HEK293T (cell line): ENCODE results near the gene PLS3.
A peak's percentile ranks its signal among the peaks of the same experiment; 100 is the strongest.

Experiments used
- CTCF ChIA-PET: fragments of 350-600 bp; formaldehyde crosslinking; extraction: SDS; loops from one replicate; lab custom pipeline; 2021; ENCODE audit warnings: antibody characterized with exemption, inconsistent platforms; lab: Yijun Ruan, JAX
- POLR2A ChIA-PET: fragments of 350-600 bp; formaldehyde crosslinking; extraction: SDS; loops from one replicate; lab custom pipeline; 2020; ENCODE audit warnings: antibody characterized with exemption, inconsistent platforms; lab: Yijun Ruan, JAX
- DNase-seq: peaks from one replicate; pipeline ENCODE4 v3.0.0; 2012; ENCODE audit warnings: mixed read lengths; ENCODE audit errors: extremely low spot score
- ARNT ChIP-seq: fragments of 450-650 bp; IDR thresholded peaks from 2 replicates; pipeline ENCODE4 v1.6.1; 2017; ENCODE audit warnings: mild to moderate bottlenecking
- BHLHE40 ChIP-seq: fragments of 450-650 bp; IDR thresholded peaks from 2 replicates; pipeline ENCODE4 v1.6.1; 2016; ENCODE audit warnings: mild to moderate bottlenecking, moderate library complexity, borderline replicate concordance
- CTBP1 ChIP-seq: fragments of 450-650 bp; IDR thresholded peaks from 2 replicates; pipeline ENCODE4 v1.6.1; 2016; ENCODE audit warnings: borderline replicate concordance
- ELF4 ChIP-seq: fragments of 450-650 bp; IDR thresholded peaks from 2 replicates; pipeline ENCODE4 v1.6.1; 2017; ENCODE audit warnings: antibody characterized with exemption
- FOXA1 ChIP-seq: fragments of 450-650 bp; IDR thresholded peaks from 2 replicates; pipeline ENCODE4 v1.6.1; 2016; ENCODE audit warnings: mild to moderate bottlenecking
- FOXK2 ChIP-seq: fragments of 450-650 bp; IDR thresholded peaks from 2 replicates; pipeline ENCODE4 v1.6.1; 2016; ENCODE audit warnings: mild to moderate bottlenecking
- FOXM1 ChIP-seq: fragments of 450-650 bp; IDR thresholded peaks from 2 replicates; pipeline ENCODE4 v1.6.1; 2017; ENCODE audit warnings: mild to moderate bottlenecking, borderline replicate concordance
- HDGF ChIP-seq: fragments of 450-650 bp; IDR thresholded peaks from 2 replicates; pipeline ENCODE4 v1.6.1; 2017; ENCODE audit warnings: antibody characterized with exemption, borderline replicate concordance
- L3MBTL2 ChIP-seq: fragments of 450-650 bp; conservative IDR thresholded peaks from 2 replicates; pipeline ENCODE4 v1.6.1; 2016; ENCODE audit warnings: mild to moderate bottlenecking
- LEF1 ChIP-seq: fragments of 450-650 bp; IDR thresholded peaks from 2 replicates; pipeline ENCODE4 v1.6.1; 2017; ENCODE audit warnings: mild to moderate bottlenecking, borderline replicate concordance
- NFRKB ChIP-seq: fragments of 450-650 bp; IDR thresholded peaks from 2 replicates; pipeline ENCODE4 v1.6.1; 2016; ENCODE audit warnings: mild to moderate bottlenecking, moderate library complexity
- PKNOX1 ChIP-seq: fragments of 450-650 bp; IDR thresholded peaks from 2 replicates; pipeline ENCODE4 v1.6.1; 2016
- SP1 ChIP-seq: fragments of 450-650 bp; IDR thresholded peaks from 2 replicates; pipeline ENCODE4 v1.6.1; 2017
- SUZ12 ChIP-seq: fragments of 450-650 bp; IDR thresholded peaks from 2 replicates; pipeline ENCODE4 v1.6.1; 2016; ENCODE audit warnings: mild to moderate bottlenecking
- TARDBP ChIP-seq: fragments of 450-650 bp; IDR thresholded peaks from 2 replicates; pipeline ENCODE4 v1.6.1; 2016
- ZNF384 ChIP-seq: fragments of 450-650 bp; IDR thresholded peaks from 2 replicates; pipeline ENCODE4 v1.6.1; 2016

The PLS3 gene

GRCh38 chrX:115588179-115588578 lies 27.2 kb downstream of the PLS3 start:
- no peak for DNase-seq
- ChIA-PET CTCF (interaction anchor here (1.2 kb wide), 1 partner anchor 17 kb away, joined by 3 read pairs; no protein-coding TSS in a partner anchor), POLR2A (no interaction called here)
- no peak for TF ChIP-seq ZNF384
- TF ChIP-seq ARNT: no peak
- no peak for TF ChIP-seq LEF1
- TF ChIP-seq HDGF: no peak
- TF ChIP-seq TARDBP: no peak
- no peak for TF ChIP-seq PKNOX1
- no peak for TF ChIP-seq SUZ12
- no peak for TF ChIP-seq FOXM1

GRCh38 chrX:115589419-115589818 lies 28.4 kb downstream of the PLS3 start:
- no peak for DNase-seq
- POLR2A ChIA-PET: no interaction called here
- CTCF ChIA-PET: no interaction called here
- no peak for TF ChIP-seq CTBP1
- no peak for TF ChIP-seq SUZ12
- TF ChIP-seq FOXA1: no peak
- no peak for TF ChIP-seq SP1
- TF ChIP-seq FOXK2: no peak
- no peak for TF ChIP-seq TARDBP
- TF ChIP-seq FOXM1: no peak
- no peak for TF ChIP-seq ARNT
- no peak for TF ChIP-seq NFRKB
- no peak for TF ChIP-seq HDGF
- TF ChIP-seq ELF4: no peak
- no peak for TF ChIP-seq LEF1
- TF ChIP-seq PKNOX1: no peak

- TF ChIP-seq ARNT (no peak), FOXM1 (no peak), SP1 (no peak), FOXK2 (no peak), FOXA1 (no peak), LEF1 (no peak), TARDBP (no peak), NFRKB (no peak), L3MBTL2 (no peak), ELF4 (no peak), SUZ12 (no peak), PKNOX1 (no peak), CTBP1 (no peak), HDGF (no peak), ZNF384 (no peak), BHLHE40 (no peak)
- DNase-seq: no peak
- POLR2A ChIA-PET: no interaction called here
- CTCF ChIA-PET: interaction anchor here (0.7 kb wide), 1 partner anchor 9 kb away, joined by 3 read pairs; no protein-coding TSS in a partner anchor
These were observed 30.4 kb downstream of the PLS3 start for GRCh38 chrX:115591420-115591819.

GRCh38 chrX:115591856-115592842 lies 31.2 kb downstream of the PLS3 start:
- DNase-seq: no peak
- TF ChIP-seq ARNT: no peak
- no peak for TF ChIP-seq FOXK2
- TF ChIP-seq PKNOX1: 0 out of 2 replicates have a peak, but pooled peaks have one; percentile 4
- CTCF ChIA-PET: interaction anchor here (0.6 to 0.7 kb wide), 2 partner anchors 9 to 40 kb away, joined by 3 read pairs; no protein-coding TSS in a partner anchor
- POLR2A ChIA-PET: interaction anchor here (1.2 kb wide), 1 partner anchor 31 kb away, joined by 6 read pairs; the partner anchor contains the start of gene PLS3

- DNase-seq: no peak
- TF ChIP-seq ELF4 (no peak), FOXM1 (no peak), NFRKB (no peak), SP1 (no peak), TARDBP (no peak), L3MBTL2 (no peak), PKNOX1 (no peak), LEF1 (no peak), FOXA1 (no peak), ARNT (no peak), FOXK2 (no peak), ZNF384 (no peak)
- CTCF ChIA-PET: interaction anchor here (0.6 kb wide), 1 partner anchor 39 kb away, joined by 3 read pairs; no protein-coding TSS in a partner anchor
- POLR2A ChIA-PET: interaction anchor here (1.2 kb wide), 1 partner anchor 32 kb away, joined by 6 read pairs; the partner anchor contains the start of gene PLS3
These were observed 32.2 kb downstream of the PLS3 start for GRCh38 chrX:115592997-115593734.
